ENCODE data around the gene WRAP73.
A peak's percentile ranks its signal among the peaks of the same experiment; 100 is the strongest.

The WRAP73 gene, protein sequence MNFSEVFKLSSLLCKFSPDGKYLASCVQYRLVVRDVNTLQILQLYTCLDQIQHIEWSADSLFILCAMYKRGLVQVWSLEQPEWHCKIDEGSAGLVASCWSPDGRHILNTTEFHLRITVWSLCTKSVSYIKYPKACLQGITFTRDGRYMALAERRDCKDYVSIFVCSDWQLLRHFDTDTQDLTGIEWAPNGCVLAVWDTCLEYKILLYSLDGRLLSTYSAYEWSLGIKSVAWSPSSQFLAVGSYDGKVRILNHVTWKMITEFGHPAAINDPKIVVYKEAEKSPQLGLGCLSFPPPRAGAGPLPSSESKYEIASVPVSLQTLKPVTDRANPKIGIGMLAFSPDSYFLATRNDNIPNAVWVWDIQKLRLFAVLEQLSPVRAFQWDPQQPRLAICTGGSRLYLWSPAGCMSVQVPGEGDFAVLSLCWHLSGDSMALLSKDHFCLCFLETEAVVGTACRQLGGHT

GRCh38 chr1:3649342-3650247 lies at the start of gene WRAP73:
Gene WRAP73 (minus strand): TSS chr1:3650103. CDS start chr1:3649999, 104 bp downstream.
- peak; percentile 77 to 90 for DNase-seq

- DNase-seq: no peak
Observed at GRCh38 chr1:3699596-3699995, 49.7 kb upstream of the WRAP73 start.

DNA sequence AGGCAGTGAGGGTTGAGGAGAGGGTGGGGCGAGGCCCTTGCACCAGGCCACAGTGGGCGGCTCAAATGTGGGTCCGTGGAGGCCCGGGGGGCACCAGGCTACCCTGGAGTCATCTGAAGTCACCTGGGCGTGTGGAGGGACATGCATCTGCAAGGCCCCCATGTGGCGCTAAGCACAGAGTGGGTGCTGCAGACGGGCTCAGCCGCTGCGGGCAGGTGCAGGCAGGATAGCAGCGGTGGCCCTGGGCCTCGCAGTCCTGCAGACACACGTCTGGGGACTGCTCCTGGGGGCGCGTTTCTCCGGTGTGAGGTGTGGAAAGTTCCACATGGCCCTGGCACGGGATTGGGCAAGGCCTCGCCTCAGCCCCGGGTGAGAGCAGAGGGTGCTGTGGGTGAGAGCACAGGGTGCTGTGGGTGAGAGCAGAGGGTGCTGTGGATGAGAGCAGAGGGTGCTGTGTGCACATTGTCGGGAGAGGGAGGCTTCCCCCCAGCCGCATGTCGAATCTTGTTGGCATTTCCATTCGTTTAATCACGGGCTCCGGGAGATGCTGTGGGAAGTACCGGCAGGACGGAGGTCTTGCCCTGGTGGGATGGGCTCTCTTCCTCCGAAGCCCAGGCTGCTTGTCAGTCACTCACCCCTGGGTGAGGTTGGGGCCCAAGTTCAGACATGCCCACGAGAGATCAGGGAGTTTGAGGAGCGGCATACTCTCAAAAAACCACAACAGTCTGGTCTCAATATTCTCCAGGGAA lies 48.9 kb upstream of the WRAP73 start:
- DNase-seq: no peak

- peak; percentile 90 to 95 for DNase-seq
Observed at GRCh38 chr1:3697810-3698209, 47.9 kb upstream of the WRAP73 start.

GRCh38 chr1:3697104-3697503 lies 47.2 kb upstream of the WRAP73 start:
- no peak for DNase-seq

DNA sequence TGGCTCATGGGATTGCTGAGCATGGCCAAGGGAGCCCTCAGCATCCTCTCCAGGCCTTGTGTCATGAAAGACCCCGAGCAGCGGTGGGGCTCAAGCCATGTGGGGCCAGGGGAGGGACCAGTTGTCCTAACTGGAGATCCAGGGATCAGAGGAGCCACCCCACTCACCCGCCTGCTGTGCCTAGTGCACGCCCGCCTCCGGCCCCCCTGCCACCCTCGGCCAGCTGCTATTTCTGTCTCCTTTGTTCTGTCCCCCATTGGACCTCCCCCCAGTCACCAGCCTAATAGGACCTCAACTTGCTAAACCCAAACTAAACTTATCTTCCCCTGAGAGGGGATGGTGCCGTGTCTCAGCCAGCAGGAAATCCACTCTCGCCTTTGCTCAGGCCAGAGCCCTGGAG lies 46.8 kb upstream of the WRAP73 start:
- DNase-seq: peak in 1 of 2 experiments; percentile 55

DNA sequence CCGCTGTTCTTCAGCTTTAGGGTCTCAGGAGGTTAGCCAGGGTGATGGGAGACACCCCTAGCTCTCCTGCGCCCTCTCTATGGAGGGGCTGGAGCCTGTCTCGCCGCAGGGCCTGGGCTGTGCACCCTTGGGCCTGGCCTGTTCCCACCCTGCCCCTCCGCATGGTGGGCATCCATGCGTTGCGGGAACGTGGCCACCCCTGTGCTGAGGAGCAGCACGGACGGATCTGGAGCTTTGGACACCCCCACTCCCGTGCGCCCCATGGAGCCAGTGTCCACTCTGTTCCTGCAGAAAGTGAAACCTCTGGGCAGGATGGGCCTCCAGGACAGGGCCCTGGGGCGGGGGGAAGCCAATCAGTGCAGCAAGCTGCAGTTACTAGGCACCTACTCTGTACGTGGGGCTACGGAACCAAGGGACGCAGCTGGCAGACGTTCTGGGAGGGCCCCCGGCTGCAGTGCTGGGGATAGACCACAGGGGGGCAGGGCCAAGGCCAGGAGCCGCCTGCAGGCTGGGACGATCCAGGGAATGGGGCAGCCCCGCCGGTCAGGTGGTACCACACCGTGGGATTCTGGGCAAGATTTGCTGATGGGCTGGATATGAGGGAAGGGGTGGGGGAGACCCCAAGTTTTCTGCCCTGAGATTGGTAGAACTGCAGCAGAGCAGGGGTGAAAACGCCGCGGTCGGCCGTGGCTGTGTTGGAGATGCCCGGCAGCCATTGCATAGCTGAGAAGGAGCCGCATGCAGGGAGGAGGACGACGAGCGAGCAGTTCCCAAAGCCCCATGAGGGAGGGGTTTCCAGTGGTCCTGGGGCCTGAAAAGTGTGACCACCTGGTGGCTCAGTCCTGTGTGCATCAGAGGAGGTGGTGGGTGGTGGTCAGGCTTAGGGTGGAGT lies 45.7 kb upstream of the WRAP73 start:
- peak in 1 of 2 experiments; percentile 64 for DNase-seq

DNA sequence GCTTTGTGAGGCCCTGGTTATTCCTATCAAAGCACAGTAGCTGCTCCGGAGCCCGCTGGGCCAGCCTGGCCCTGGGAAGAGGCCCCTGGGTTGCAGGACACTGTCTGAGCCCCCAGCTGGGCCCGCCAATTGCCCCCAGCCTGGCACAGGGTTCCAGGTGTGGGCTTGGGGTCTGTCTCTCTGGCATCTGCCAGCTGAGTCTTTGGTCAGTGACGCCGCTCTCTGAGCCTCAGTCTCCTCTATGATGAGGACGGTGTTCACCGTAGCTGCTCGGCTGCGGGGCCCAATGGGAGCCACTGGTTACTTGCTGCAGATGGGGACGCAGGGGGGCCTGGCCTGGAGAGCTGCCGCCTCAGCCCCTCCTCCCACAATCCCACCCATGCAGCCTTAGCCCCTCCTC lies 43.4 kb upstream of the WRAP73 start:
- no peak for DNase-seq

GRCh38 chr1:3692598-3692997 lies 42.7 kb upstream of the WRAP73 start:
- DNase-seq: peak; percentile 56 to 65

DNA sequence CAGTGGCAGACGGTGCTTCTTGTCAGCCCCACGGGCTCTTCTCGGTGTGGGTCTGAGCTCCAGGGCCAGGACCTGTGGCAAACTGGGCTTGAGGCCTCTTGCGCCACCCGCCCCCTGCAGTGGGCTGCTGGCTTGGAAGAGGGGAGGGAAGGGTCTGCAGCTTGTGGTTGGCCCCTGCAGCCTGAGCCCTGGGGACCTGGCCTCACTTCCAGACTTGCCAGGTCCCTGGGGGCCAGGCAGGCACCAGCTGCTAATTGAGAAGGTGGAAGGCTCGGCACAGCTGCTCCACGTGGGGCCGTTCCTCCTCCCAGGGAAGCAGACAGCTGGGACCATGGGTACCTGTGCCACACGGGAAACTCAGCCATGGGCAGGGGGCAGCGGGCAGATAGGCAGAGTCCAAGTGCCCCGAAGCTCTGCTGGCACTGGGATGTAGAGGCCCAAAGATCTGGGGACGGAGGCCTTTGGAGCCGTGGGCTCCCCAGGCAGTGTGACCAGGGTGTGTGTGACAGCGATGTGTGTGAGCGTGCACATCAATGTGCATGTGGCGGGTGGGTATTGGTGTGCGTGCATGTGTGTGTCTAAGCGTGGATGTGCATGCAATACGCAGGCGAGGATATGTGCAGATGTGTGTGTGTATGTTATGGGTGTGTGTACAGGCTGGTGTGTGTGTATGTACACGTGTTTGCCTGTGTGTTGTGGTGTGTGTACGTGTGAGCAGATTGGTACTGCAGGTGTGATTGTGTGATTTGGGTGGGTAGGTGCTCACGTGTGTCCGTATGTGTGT lies 41.7 kb upstream of the WRAP73 start:
- peak; percentile 73 to 82 for DNase-seq

DNA sequence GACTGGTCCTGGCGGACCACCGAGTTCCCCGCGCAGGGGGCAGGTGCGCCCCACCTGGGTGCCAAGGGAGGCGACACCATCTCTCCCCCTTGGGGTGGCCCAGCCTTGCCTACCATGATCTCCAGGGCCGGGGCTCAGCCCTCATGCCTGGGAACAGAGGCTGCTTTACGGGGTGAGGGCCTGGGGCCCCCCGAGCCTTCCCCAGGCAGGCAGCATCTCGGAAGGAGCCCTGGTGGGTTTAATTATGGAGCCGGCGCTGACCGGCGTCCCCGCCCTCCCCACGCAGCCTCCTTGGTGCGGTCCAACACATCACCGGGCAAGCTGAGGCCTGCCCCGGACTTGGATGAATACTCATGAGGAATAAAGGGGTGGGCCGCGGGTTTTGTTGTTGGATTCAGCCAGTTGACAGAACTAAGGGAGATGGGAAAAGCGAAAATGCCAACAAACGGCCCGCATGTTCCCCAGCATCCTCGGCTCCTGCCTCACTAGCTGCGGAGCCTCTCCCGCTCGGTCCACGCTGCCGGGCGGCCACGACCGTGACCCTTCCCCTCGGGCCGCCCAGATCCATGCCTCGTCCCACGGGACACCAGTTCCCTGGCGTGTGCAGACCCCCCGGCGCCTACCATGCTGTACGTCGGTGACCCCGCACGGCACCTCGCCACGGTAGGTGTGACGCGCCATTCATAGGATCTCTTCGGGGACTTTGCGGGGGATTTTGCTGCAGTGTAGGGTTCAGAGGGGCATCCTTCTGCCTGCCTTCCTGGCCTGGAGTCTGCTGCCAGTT lies 40.6 kb upstream of the WRAP73 start:
- peak in 1 of 2 experiments; percentile 20 for DNase-seq

- no peak for DNase-seq
Observed at GRCh38 chr1:3689138-3689750, 39.3 kb upstream of the WRAP73 start.

- no peak for DNase-seq
Observed at GRCh38 chr1:3688356-3689137, 38.6 kb upstream of the WRAP73 start.

- DNase-seq: peak in 1 of 2 experiments; percentile 31
Observed at GRCh38 chr1:3687504-3687903, 37.6 kb upstream of the WRAP73 start.

DNA sequence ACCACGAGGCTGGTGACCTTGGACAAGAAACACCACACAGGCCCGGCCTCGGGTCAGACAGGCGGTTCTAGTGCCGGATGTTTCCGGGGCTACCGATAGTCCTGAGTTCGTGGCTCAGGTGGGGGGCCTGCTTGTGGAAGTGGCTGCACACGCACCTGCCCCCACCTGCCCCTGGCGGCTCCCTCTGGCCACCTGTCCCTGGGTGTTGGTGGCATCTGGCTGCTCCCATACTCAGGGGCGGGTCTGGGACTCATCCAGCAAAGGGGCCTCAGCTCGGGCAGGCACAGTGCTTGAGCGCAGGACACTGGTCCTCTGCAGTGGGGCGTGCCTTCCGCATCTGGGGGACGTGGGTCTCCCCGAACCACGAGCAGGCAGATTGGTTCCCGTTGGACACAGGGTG lies 36.0 kb upstream of the WRAP73 start:
- no peak for DNase-seq

DNA sequence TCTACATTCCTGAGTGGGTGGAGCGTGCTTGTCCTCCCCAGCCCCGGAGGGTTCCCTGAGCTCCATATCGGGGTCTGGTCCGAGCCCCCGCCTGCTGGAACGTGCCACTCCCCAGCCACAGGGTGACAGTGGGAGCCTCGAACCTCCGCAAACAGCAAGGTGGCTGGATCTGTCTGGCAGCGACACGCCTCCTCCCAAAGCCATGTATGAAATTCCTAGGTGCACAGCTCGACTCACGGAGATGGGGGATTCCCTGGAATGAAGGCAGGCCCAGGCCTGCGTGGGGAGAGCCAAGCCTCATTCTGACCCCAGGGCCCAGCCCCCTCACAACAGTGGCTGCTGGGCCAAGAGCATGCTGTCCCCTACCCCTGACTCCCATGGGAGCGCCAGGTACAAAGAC lies 35.3 kb upstream of the WRAP73 start:
- DNase-seq: no peak

GRCh38 chr1:3683992-3684391 lies 34.1 kb upstream of the WRAP73 start:
- no peak for DNase-seq

GRCh38 chr1:3683197-3683596 lies 33.3 kb upstream of the WRAP73 start:
- DNase-seq: no peak
